Measurements from ENCODE around the gene ELMO2. TPM values are rescaled to one million over a fixed set of nuclear protein-coding genes. Genes with fewer than 3 reads are reported as not detected.

The ELMO2 gene
- total RNA-seq, 1 donor from 2014 or later: 45.6 TPM

GRCh38 chr20:46361811-46362210 lies 44.6 kb downstream of the ELMO2 start:
- ATAC-seq (ENCODE audit: low read depth) (no peak), DNase-seq (no peak)
- Mint-ChIP-seq H3K4me3 (no peak overlapping the region), H3K4me1 (peaks cover 72% of the 10 kb centered on the region), H3K27ac (peak overlapping the region; percentile 64), H3K9me3 (no peaks in the 10 kb centered on the region), H3K27me3 (no peaks in the 10 kb centered on the region), H3K36me3 (ENCODE audit: low read depth) (peaks cover 59% of the 10 kb centered on the region)
- ChIA-PET POLR2A (no interaction called here), CTCF (no interaction called here)
- TF ChIP-seq CTCF (IDR thresholded peaks at IDR 0.05): no peak
- intact Hi-C loops (cut with micrococcal nuclease): loop anchor here (10.0 kb wide), 1 partner anchor 567 kb away; the partner anchor contains the start of genes DNTTIP1 and WFDC3

- no peak for TF ChIP-seq CTCF (IDR thresholded peaks at IDR 0.05)
- Mint-ChIP-seq H3K27ac (peak overlapping the region; percentile 64), H3K4me1 (peaks cover 72% of the 10 kb centered on the region), H3K27me3 (no peaks in the 10 kb centered on the region), H3K9me3 (no peaks in the 10 kb centered on the region), H3K36me3 (ENCODE audit: low read depth) (peaks cover 55% of the 10 kb centered on the region), H3K4me3 (peak overlapping the region; percentile 39)
- ChIA-PET CTCF (no interaction called here), POLR2A (no interaction called here)
- ATAC-seq (ENCODE audit: low read depth) (no peak), DNase-seq (no peak)
- intact Hi-C loops (cut with micrococcal nuclease): loop anchor here (10.0 kb wide), 1 partner anchor 567 kb away; the partner anchor contains the start of genes DNTTIP1 and WFDC3
Measured at GRCh38 chr20:46361381-46361780, 45.0 kb downstream of the ELMO2 start.

GRCh38 chr20:46359233-46359751 lies 47.1 kb downstream of the ELMO2 start:
- CTCF ChIA-PET: interaction anchor here (1.8 to 2.1 kb wide), 2 partner anchors 10 to 242 kb away, joined by 3 to 14 read pairs; partner anchors contain the start of gene CD40
- intact Hi-C loops (cut with micrococcal nuclease): loop anchor here (1.0 to 10.0 kb wide), 5 partner anchors 9 to 994 kb away; partner anchors contain the start of genes CD40, ELMO2, SYS1 and ZNF335
- DNase-seq: peak; percentile 32
- Mint-ChIP-seq H3K4me3 (peak overlapping the region; percentile 70), H3K4me1 (peaks cover 76% of the 10 kb centered on the region), H3K27ac (peak overlapping the region; percentile 82), H3K36me3 (ENCODE audit: low read depth) (peaks cover 60% of the 10 kb centered on the region), H3K27me3 (no peaks in the 10 kb centered on the region), H3K9me3 (no peaks in the 10 kb centered on the region)
- TF ChIP-seq CTCF (IDR thresholded peaks at IDR 0.05): no peak
- POLR2A ChIA-PET: interaction anchor here (0.7 to 3.3 kb wide), 7 partner anchors 10 to 996 kb away, joined by 3 to 23 read pairs (median 3); partner anchors contain the start of genes CD40, ELMO2, SYS1 and ZNF335
- peak; percentile 87 for ATAC-seq (ENCODE audit: low read depth)

GRCh38 chr20:46358346-46359058 lies 47.9 kb downstream of the ELMO2 start:
- peak overlapping the region; percentile 70 for H3K4me3 Mint-ChIP-seq
- ChIA-PET POLR2A (interaction anchor here (0.8 to 3.3 kb wide), 6 partner anchors 9 to 996 kb away, joined by 3 to 23 read pairs (median 4); partner anchors contain the start of genes CD40, ELMO2, SYS1 and ZNF335), CTCF (interaction anchor here (1.1 to 2.1 kb wide), 3 partner anchors 9 to 241 kb away, joined by 3 to 14 read pairs (median 3); partner anchors contain the start of gene CD40)
- H3K27ac Mint-ChIP-seq: peak overlapping the region; percentile 82
- TF ChIP-seq CTCF (IDR thresholded peaks at IDR 0.05): no peak
- peaks cover 62% of the 10 kb centered on the region for H3K36me3 Mint-ChIP-seq (ENCODE audit: low read depth)
- no peak for DNase-seq
- H3K27me3 Mint-ChIP-seq: no peaks in the 10 kb centered on the region
- peak; percentile 52 for ATAC-seq (ENCODE audit: low read depth)
- peaks cover 71% of the 10 kb centered on the region for H3K4me1 Mint-ChIP-seq
- no peaks in the 10 kb centered on the region for H3K9me3 Mint-ChIP-seq
- intact Hi-C loops (cut with micrococcal nuclease): loop anchor here (1.0 to 10.0 kb wide), 5 partner anchors 8 to 994 kb away; partner anchors contain the start of genes CD40, ELMO2, SYS1 and ZNF335

Measured in activated B cell treated with CpG ODN at 0.5 μM for 24 hours (primary cell).